HL-60 (cell line): ENCODE results near the gene TLL2.

Experiments
- CTCF ChIP-seq: IDR thresholded peaks from one replicate; pipeline ENCODE4 v1.5.1; 2011; ENCODE audit warnings: low read length, control low read depth, inconsistent platforms; ENCODE audit not compliant: insufficient read depth
- POLR2AphosphoS5 ChIP-seq: IDR thresholded peaks from 2 replicates; pipeline ENCODE4 v1.6.1; 2012; ENCODE audit warnings: low read depth

- TF ChIP-seq CTCF (no peak), POLR2AphosphoS5 (no peak)
These were observed 16.0 kb upstream of the TLL2 start for GRCh38 chr10:96529634-96530279.
